Loucy (cell line): ENCODE measurements around the gene FOXA3.
A peak's percentile ranks its signal among the peaks of the same experiment; 100 is the strongest.

Experiments
- H2AFZ ChIP-seq: fragments of 200-600 bp; sonication (generic); 2 replicates; pipeline ENCODE4 v1.6.0; 2016; ENCODE audit warnings: antibody characterized with exemption, mild to moderate bottlenecking, low read length, moderate library complexity
- H3F3A ChIP-seq: fragments of 200-600 bp; 2 replicates; pipeline ENCODE4 v1.6.0; 2016; ENCODE audit warnings: antibody characterized with exemption, low read depth, mild to moderate bottlenecking
- H3K27me3 ChIP-seq: fragments of 200-600 bp; sonication (generic); 2 replicates; pipeline ENCODE4 v1.6.1; 2014; ENCODE audit warnings: low read length, mild to moderate bottlenecking; ENCODE audit not compliant: insufficient read depth, poor library complexity, severe bottlenecking
- H3K36me3 ChIP-seq: fragments of 200-600 bp; sonication (generic); 2 replicates; pipeline ENCODE4 v1.6.1; 2016; ENCODE audit warnings: low read length; ENCODE audit not compliant: insufficient read depth
- H3K4me1 ChIP-seq: fragments of 200-600 bp; sonication (generic); 2 replicates; pipeline ENCODE4 v1.5.1; 2014; ENCODE audit warnings: low read length, mild to moderate bottlenecking; ENCODE audit not compliant: insufficient read depth, poor library complexity, severe bottlenecking
- H3K4me2 ChIP-seq: fragments of 200-600 bp; sonication (generic); 2 replicates; pipeline ENCODE4 v1.6.0; 2014; ENCODE audit warnings: antibody characterized with exemption, low read length, low read depth, mild to moderate bottlenecking; ENCODE audit not compliant: poor library complexity, severe bottlenecking
- H3K4me3 ChIP-seq: fragments of 200-600 bp; sonication (generic); 2 replicates; pipeline ENCODE4 v1.5.1; 2014; ENCODE audit warnings: low read length, mild to moderate bottlenecking, mixed read lengths; ENCODE audit not compliant: poor library complexity, severe bottlenecking
- H3K79me2 ChIP-seq: fragments of 200-600 bp; sonication (generic); 2 replicates; pipeline ENCODE4 v1.6.1; 2014; ENCODE audit warnings: low read length; ENCODE audit not compliant: insufficient read depth
- H3K9ac ChIP-seq: fragments of 200-600 bp; sonication (generic); 2 replicates; pipeline ENCODE4 v1.6.0; 2014; ENCODE audit warnings: mild to moderate bottlenecking, low read depth, low read length, moderate library complexity; ENCODE audit not compliant: poor library complexity, severe bottlenecking
- H3K9me2 ChIP-seq: fragments of 200-600 bp; sonication (generic); replicated peaks from 2 replicates; pipeline ENCODE4 v1.6.1; 2016; ENCODE audit warnings: low read depth, low read length, mixed read lengths
- H3K9me3 ChIP-seq: fragments of 200-600 bp; sonication (generic); 2 replicates; pipeline ENCODE4 v1.6.1; 2014; ENCODE audit warnings: mild to moderate bottlenecking, antibody characterized with exemption, low read length, low read depth; ENCODE audit not compliant: insufficient read depth
- H4K20me1 ChIP-seq: fragments of 200-600 bp; sonication (generic); 2 replicates; pipeline ENCODE4 v1.6.0; 2014; ENCODE audit warnings: antibody characterized with exemption, low read length, mild to moderate bottlenecking; ENCODE audit not compliant: insufficient read depth, poor library complexity, severe bottlenecking
- EZH2phosphoT487 ChIP-seq: fragments of 200-600 bp; IDR thresholded peaks from 2 replicates; pipeline ENCODE4 v1.6.1; 2018; ENCODE audit warnings: antibody characterized with exemption, mild to moderate bottlenecking, moderate library complexity, borderline replicate concordance
- TF ChIP-seq, protein P1 (sequence below): fragments of 200-600 bp; sonication (generic); conservative IDR thresholded peaks from 2 replicates; pipeline ENCODE4 v1.5.1; 2014; ENCODE audit warnings: mild to moderate bottlenecking, antibody characterized with exemption, low read length

The FOXA3 gene

DNA sequence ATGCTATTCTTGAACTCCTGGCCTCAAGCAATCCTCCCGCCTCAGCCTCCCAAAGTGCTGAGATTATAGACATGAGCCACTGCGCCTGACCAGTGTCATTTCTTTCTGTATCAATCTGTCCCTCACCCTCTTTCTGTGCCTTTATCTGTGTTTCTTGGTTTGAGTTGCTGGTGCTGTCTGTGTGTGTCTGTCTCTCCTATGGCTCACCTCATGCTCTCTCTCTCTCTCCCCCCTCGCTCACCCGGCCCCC is 12.0 kb downstream of the FOXA3 start:
- H2AFZ ChIP-seq, result peak overlapping the region; percentile 69

DNA sequence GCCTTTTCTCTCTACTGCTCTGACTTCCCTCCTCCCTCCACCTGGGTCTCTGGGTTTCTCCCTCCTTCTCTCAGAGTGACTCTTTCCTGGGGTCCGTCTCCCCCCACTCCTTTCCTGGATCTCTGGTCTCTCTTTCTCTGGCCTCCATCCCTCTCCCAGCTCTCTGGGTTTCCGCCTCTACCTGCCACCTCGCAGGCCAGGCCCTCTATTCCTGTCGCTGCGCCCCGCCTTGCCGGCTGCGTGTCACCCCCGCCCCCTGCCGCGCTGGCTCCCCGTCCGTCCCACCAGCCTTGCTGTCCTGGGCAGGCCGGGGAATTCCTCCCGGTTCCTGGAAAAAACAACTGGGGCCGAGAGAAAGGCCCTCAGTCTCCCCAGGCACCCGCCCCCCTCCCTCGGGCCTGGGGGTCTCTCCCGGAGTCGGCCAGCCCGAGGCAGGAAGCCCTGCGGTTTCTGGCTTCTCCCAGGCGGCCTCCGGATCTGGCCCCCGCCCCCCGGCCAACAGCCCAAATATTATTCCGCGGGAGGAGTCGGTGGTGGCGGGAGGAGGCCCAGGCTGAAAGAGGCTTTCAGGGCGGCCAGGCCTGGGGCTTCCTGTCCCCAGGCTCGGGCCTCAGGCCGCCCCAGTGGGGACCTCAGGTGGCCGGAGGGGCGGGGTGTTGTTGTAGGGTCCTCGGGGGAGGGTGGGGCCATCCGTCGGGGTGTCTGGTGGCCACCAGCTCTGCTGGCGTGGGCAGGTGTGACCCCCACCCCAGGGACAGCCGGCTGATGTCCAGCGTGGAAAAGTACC is 12.5 kb downstream of the FOXA3 start:
- no peak for TF ChIP-seq EZH2phosphoT487
- TF ChIP-seq, protein P1, sequence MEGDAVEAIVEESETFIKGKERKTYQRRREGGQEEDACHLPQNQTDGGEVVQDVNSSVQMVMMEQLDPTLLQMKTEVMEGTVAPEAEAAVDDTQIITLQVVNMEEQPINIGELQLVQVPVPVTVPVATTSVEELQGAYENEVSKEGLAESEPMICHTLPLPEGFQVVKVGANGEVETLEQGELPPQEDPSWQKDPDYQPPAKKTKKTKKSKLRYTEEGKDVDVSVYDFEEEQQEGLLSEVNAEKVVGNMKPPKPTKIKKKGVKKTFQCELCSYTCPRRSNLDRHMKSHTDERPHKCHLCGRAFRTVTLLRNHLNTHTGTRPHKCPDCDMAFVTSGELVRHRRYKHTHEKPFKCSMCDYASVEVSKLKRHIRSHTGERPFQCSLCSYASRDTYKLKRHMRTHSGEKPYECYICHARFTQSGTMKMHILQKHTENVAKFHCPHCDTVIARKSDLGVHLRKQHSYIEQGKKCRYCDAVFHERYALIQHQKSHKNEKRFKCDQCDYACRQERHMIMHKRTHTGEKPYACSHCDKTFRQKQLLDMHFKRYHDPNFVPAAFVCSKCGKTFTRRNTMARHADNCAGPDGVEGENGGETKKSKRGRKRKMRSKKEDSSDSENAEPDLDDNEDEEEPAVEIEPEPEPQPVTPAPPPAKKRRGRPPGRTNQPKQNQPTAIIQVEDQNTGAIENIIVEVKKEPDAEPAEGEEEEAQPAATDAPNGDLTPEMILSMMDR, result no peak
- Histone ChIP-seq H3K4me2 (peak overlapping the region; percentile 64), H2AFZ (peak overlapping the region; percentile 69), H3K9me3 (no peaks in the 10 kb centered on the region), H3K9ac (peak overlapping the region; percentile 64), H3K36me3 (no peaks in the 10 kb centered on the region), H3K27me3 (no peaks in the 10 kb centered on the region), H3K79me2 (no peaks in the 10 kb centered on the region), H3K9me2 (no peaks in the 10 kb centered on the region), H4K20me1 (no peaks in the 10 kb centered on the region), H3F3A (no peaks in the 10 kb centered on the region), H3K4me3 (peak overlapping the region; percentile 60), H3K4me1 (peaks cover 20% of the 10 kb centered on the region)

More for the DNA sequence above, 12.0 kb downstream of the FOXA3 start:
- H3K79me2 ChIP-seq, result no peaks in the 10 kb centered on the region
- TF ChIP-seq, protein P1, result no peak
- no peak for TF ChIP-seq EZH2phosphoT487
- H3K36me3 ChIP-seq, result no peaks in the 10 kb centered on the region
- no peaks in the 10 kb centered on the region for H3F3A ChIP-seq
- H3K9me3 ChIP-seq, result no peaks in the 10 kb centered on the region
- H3K9me2 ChIP-seq, result no peaks in the 10 kb centered on the region
- H3K27me3 ChIP-seq, result no peaks in the 10 kb centered on the region
- peak overlapping the region; percentile 64 for H3K4me2 ChIP-seq
- H3K9ac ChIP-seq, result peak overlapping the region; percentile 64
- H3K4me1 ChIP-seq, result peaks cover 20% of the 10 kb centered on the region
- H4K20me1 ChIP-seq, result no peaks in the 10 kb centered on the region
- peak overlapping the region; percentile 60 for H3K4me3 ChIP-seq

DNA sequence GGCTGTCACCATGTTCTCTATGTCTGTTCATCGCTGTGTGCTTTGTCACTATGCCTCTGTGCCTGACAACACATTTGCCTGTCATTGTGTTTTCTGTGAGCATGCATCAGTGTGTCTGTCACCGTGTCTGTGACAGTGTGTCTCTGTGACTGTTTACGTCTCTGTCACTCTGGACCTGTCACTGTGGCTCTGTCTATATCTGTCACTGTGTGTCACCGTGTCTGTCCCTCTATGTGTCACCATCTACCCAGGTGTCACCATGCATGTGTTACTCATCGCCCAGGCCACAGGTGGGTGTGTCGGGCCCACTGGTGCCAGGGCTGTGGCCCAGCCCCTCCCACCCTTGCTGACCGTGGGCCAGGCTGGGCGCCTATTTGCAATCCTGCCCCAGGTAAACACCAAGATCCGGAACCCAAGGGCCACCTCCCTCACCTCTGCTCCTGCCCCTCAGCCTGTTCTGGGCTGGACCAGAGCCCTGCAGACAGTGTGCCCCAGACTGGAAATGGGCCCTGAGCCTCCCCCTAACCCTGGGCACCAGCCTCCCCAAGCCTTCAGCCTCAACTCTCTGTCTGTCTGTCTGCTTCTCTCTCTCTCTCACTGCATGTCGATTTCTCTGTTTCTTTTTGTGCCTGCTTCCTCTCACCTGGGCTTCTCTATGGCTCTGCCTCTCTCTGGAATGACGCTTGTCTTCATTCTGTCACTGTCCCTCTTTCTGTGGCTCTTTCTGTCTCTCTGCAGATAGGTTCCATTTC is 14.1 kb downstream of the FOXA3 start:
- peaks cover 6% of the 10 kb centered on the region; the same call in 1 of the 2 replicates for H3K79me2 ChIP-seq
- H3K4me3 ChIP-seq, result no peak overlapping the region
- H4K20me1 ChIP-seq, result peaks cover 8% of the 10 kb centered on the region
- no peaks in the 10 kb centered on the region for H3K36me3 ChIP-seq
- H3K9me2 ChIP-seq, result no peaks in the 10 kb centered on the region
- no peak overlapping the region for H3K9ac ChIP-seq
- no peaks in the 10 kb centered on the region for H3K9me3 ChIP-seq
- H3K27me3 ChIP-seq, result no peaks in the 10 kb centered on the region
- H3K4me2 ChIP-seq, result no peak overlapping the region
- no peak overlapping the region for H2AFZ ChIP-seq
- no peaks in the 10 kb centered on the region for H3F3A ChIP-seq
- peaks cover 30% of the 10 kb centered on the region for H3K4me1 ChIP-seq
- TF ChIP-seq, protein P1, result no peak
- TF ChIP-seq EZH2phosphoT487, result no peak
